NCI-H1694 treated with DMSO at 0.1 percent for 48 hours (cell line): Measurements from ENCODE around the gene TMEM19.

Source experiments
- DNase-seq: peaks from one replicate; lab custom pipeline; 2025; lab: John Stamatoyannopoulos, UW

The TMEM19 gene

GRCh38 chr12:71718611-71719010, 32.7 kb downstream of the TMEM19 start:
- DNase-seq = no peak

DNA sequence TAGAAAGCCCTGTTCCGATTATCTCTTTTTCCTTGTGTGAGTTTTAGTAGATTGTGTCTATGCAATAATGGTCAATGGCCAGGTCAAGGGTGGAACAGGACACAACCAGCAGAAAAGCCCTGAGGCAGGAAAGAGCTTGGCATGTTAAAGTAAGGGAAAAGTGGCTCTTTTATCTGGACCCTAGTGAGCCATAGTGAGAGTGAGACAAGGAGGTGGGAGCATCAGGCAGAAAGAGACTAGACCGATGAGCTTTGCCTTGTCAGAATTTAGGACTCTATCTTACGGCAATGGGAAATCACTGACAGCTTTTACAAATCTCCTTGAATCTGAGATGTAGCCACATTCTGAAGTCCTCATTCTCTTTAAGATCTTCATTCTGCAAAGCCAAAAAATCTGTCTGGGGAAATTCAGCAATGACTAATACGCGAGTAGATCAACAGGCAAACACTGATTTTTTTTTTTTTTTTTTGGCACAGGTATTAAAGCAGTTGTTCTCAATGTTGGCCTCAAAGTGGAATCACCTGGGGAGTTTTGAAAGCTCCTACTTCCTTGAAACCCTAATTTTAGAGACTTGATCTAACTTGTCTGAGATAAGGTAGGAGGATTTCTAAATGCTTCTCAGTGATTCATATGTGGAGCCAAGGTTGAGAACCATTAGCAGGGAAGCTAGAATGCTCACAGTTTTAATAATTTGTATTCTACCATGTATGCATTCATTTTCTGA, 33.9 kb downstream of the TMEM19 start:
- no peak for DNase-seq

DNA sequence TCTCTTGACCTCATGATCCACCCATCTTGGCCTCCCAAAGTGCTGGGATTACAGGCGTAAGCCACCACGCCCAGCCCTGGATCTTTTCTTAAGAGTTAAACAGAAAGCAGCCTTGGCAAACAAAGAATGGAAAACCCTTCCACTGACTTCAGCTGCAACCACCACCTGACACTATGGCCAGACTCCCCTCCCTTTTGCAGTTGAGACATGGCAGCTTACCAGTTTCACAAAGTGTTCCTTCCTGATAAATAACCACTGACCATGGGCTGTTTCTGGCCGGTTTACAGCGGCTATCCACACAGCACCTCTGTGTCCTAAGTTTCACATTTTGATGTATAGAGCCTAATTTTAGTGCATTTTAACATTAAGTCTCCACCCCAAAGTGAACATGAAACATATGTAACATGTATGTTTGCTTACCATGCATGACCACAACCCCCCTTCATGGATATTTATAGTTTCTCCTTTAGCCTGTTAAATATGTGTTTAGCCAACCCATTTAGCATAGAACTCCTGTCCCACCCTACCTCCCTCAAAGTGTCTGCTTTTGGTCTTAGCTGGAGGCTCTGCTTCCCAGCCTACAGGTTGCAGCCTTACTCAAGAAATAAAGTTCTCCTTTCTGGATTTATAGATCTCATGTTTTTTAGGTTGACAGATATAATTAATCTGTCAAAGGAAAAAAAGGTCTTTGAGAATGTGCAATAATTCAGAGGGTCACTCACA, 36.1 kb downstream of the TMEM19 start:
- no peak for DNase-seq

DNA sequence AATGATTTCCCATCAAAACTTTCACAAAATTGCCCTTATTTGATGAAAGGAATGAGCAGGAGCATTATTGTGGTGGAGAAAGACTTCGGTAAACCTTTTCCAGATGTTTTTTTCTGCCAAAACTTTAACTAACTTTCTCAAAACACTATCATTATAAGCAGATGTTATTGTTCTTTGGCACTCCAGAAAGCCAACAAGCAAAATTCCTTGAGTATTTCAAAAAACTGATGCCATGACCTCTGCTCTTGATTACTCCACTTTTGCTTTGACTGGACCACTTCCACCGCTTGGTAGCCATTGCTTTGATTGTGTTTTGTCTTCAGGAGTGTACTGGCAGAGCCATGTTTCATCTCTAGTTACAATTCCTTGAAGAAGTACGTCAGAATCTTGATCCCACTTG, 39.1 kb downstream of the TMEM19 start:
- DNase-seq = no peak

DNA sequence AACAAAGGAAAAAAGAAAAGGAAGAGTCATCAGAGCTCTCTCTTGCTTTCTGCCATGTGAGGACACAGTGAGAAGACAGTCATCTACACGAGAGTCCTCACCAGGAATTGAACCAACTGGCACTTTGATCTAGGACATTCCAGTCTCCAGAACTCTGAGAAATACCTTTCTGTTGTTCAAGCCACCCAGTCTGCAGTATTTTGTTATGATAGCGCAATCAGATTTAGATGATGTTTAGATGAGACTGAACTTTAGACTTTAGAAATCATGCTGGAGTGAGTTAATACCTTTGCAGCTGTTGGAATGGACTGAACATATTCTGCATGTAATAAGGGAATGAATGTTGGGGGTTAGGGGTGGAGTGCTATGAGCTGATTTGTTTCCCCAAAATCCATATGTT, 40.7 kb downstream of the TMEM19 start:
- DNase-seq = no peak

DNA sequence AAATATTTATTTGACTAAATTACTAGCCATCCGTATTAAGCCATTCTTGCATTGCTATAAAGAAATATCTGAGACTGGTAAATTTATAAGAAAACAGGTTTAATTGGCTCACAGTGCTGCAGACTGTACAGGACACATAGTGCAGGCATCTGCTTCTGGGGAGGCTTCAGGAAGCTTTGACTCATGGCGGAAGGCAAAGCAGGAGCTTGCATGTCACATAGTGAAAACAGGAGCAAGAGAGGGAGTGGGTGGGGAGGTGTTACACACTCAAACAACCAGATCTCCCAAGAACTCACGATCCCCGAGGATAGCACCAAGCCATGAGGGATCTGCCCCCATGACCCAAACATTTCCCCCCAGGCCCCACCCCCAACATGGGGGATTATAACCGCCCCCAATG, 42.1 kb downstream of the TMEM19 start:
- no peak for DNase-seq

DNA sequence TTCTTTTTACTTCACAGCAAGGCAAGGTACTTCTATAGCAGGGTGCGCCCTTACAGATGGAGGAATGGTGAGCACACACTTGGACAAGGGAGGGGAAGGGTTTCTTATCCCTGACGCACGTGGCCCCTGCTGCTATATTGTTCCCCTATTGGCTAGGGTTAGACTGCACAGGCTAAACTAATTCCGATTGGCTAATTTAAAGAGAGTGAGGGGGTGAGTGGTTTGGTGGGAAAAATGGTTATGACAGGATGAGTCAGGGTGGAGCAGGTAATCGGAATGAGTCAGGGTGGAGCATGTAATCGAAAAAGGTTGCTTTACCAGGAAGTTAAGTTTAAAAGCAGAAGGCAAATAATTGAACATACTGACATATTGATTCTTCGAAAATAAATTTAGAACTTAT, 45.1 kb downstream of the TMEM19 start:
- DNase-seq = no peak

- DNase-seq = no peak
Measured at GRCh38 chr12:71731439-71732356, 45.8 kb downstream of the TMEM19 start.

- DNase-seq = no peak
Measured at GRCh38 chr12:71732357-71732712, 46.5 kb downstream of the TMEM19 start.

DNA sequence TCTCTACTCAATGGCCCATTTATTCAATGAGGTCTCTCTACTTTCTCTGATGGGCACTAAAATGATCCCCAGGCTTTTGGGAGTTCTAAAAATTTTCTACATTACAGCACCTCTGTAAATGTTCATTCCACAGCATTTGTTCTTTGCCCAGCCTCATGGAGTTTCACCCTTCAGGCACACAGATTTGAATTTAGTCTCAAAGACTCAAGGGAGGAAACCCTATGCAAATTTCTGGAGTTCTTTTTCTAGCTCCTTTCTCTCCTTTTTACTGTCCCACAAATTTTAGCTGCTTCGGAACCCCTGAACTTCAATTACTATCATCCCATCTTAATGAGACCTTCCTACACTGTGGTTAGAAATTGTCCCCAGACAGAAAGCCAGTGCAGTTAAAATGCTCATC, 51.3 kb downstream of the TMEM19 start:
- DNase-seq = no peak

GRCh38 chr12:71742998-71743397, 57.1 kb downstream of the TMEM19 start:
- DNase-seq = no peak

DNA sequence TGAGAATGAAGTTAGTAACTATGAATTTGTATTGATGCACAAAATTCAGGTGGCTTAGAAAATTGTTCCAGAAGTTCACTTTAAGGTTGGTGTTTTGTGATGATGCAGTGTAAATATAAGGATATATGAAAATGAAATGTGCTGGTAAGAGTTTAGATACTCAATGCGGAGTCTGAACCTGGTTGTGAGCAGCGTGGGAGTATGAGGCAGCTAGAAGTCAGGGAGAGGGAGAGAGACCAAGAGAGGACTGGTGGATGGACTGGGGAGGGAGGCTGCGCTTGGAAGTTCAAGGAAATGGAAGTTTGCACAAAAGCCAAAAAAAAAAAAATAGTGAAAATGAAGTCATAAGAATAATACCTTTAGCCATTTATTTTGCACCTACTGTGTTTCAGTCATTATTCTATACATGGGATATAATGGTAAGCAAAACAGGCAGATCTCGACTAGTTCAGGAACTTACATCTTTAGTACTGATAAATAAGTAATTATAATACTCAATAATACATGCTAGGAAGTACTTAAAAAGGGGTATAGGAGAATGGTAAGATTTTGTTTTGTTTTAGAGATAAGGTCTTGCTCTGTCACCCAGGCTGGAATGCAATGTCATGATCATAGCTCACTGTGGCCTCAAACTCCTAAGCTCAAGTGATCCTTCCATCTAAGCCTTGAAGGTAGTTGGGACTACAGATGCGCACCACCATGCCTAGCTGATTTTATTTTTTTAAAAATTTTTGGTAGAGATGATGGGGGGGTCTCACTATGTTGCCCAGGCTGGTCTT, 58.8 kb downstream of the TMEM19 start:
- no peak for DNase-seq

- DNase-seq = peak; percentile 67
Measured at GRCh38 chr12:71746974-71747611, 61.2 kb downstream of the TMEM19 start.

DNA sequence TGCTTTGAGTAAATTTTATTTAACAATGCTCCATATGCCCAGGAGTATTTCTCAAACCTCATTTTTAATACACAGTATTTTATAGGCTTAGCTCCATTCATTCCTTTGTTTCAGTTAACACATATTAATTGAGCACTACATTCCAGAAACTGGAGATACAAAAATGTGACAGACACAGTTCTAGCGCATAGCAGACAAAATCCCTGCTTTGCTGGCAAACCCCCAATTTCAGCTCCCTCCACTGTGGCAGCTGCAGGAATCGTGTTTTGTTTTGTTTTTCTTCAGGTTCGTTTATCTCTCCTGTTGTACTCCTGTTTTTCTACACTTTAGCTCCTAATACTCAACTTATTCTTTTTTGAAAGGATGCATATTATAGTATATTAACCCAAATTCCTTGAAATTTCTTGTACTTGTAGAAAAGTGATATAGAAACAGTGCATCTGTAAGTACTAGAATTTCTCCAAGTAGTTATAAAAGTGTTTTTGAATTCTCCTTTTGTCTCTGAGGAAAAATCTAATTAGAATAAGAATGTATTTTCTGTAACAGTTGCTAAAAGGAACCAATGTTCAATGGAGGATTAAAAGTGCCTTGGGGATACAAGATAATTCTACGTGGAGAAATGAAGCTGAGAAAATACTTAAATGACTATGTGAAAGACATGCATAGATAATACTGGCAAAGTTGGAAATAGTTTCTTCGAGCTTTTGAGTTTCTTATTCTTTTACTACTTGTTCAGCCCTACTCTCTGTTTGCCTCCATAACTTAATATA, 62.4 kb downstream of the TMEM19 start:
- no peak for DNase-seq

DNA sequence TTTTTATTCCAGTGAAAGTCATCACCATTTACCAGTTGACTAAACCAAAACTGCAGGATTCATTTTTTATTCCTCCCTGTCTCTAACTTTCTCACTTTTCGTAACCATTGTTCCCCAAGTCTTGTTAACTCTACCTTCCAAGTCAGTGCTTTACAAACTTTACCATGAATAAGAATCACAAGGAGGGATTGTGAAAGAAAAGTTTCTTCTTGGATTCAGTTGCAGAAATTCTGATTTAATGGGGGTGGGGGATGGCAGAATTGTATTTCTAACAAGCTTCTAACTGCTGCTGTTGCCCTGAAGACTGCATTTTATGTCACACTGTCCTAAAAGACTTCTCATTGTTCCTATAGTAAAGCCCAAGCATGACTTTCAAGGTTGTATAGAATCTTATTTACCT, 63.8 kb downstream of the TMEM19 start:
- no peak for DNase-seq

- DNase-seq = no peak
Measured at GRCh38 chr12:71752891-71753290, 67.0 kb downstream of the TMEM19 start.
